T-helper 17 cell (primary cell): Measurements from ENCODE around the gene OR4P4. TPM values are rescaled to one million over a fixed set of nuclear protein-coding genes. Genes with fewer than 3 reads are reported as not detected.

Experiments used
- ATAC-seq: fragments of 150-1000 bp; cut with Tn5 transposase; 2 replicates; pipeline ENCODE4 v1.10.0; 2021; ENCODE audit warnings: mild to moderate bottlenecking, moderate library complexity
- DNase-seq, 3 donors: peaks; one replicate each; pipeline versions ENCODE4 v3.0.0 to v3.0.0-alpha.2; 2020 to 2021
- H3K9me3 ChIP-seq: one replicate; pipeline ENCODE4 v1.7.0; 2013; ENCODE audit warnings: low read length, mild to moderate bottlenecking; ENCODE audit not compliant: control insufficient read depth, poor library complexity, severe bottlenecking
- H3K27ac Mint-ChIP-seq: one replicate; pipeline ENCODE4 v1.8.0; 2022; ENCODE audit warnings: mild to moderate bottlenecking, moderate library complexity, mixed read lengths
- H3K27me3 Mint-ChIP-seq: one replicate; pipeline ENCODE4 v1.8.0; 2022; ENCODE audit warnings: mixed read lengths
- H3K36me3 Mint-ChIP-seq: one replicate; pipeline ENCODE4 v1.8.0; 2022; ENCODE audit warnings: low read depth, mixed read lengths
- H3K4me1 Mint-ChIP-seq: one replicate; pipeline ENCODE4 v1.8.0; 2022; ENCODE audit warnings: mild to moderate bottlenecking, mixed read lengths
- H3K4me3 Mint-ChIP-seq: one replicate; pipeline ENCODE4 v1.8.0; 2022; ENCODE audit warnings: mild to moderate bottlenecking, moderate library complexity, mixed read lengths
- total RNA-seq, 4 donors: library from RNA in 2 of 4; stranded (reverse) in 2 of 4; gene quantifications; one replicate each; pipeline ENCODE4 v1.2.3 and lab custom pipeline; 2022 to 2026

OR4P4 gene
- total RNA-seq (not detected), total RNA-seq (lab: John Stamatoyannopoulos, UW) (0 reads per million in 2 donors)

- no peaks in the 10 kb centered on the region for H3K27me3 Mint-ChIP-seq
- no peaks in the 10 kb centered on the region for H3K9me3 ChIP-seq
- ATAC-seq, result no peak
- H3K36me3 Mint-ChIP-seq, result no peaks in the 10 kb centered on the region
- H3K4me3 Mint-ChIP-seq, result no peak within 1 kb of the TSS
- no peaks in the 10 kb centered on the region for H3K4me1 Mint-ChIP-seq
- DNase-seq, result no peak
- no peak within 1 kb of the TSS for H3K27ac Mint-ChIP-seq
These were observed at the start of gene OR4P4 for GRCh38 chr11:55634813-55635212. OR4P4 (plus strand) TSS chr11:55635113.

GRCh38 chr11:55607545-55607944 lies 27.4 kb upstream of the OR4P4 start, which contains the start of gene OR4C11:
OR4C11 (minus strand) TSS chr11:55607645; CDS start chr11:55604373, 3,272 bp downstream.
- DNase-seq (no peak), ATAC-seq (no peak)
- Mint-ChIP-seq H3K27ac (no peak within 1 kb of the TSS), H3K27me3 (no peaks in the 10 kb centered on the region), H3K4me3 (no peak within 1 kb of the TSS), H3K4me1 (no peaks in the 10 kb centered on the region), H3K36me3 (no peaks in the 10 kb centered on the region)
- no peaks in the 10 kb centered on the region for H3K9me3 ChIP-seq

- no peak for DNase-seq
- H3K9me3 ChIP-seq, result no peaks in the 10 kb centered on the region
- Mint-ChIP-seq H3K4me3 (no peak overlapping the region), H3K36me3 (no peaks in the 10 kb centered on the region), H3K27me3 (no peaks in the 10 kb centered on the region), H3K4me1 (no peaks in the 10 kb centered on the region), H3K27ac (no peak overlapping the region)
- no peak for ATAC-seq
These were observed 10.4 kb upstream of the OR4P4 start for GRCh38 chr11:55624531-55624930.

- H3K27me3 Mint-ChIP-seq, result no peaks in the 10 kb centered on the region
- ATAC-seq, result no peak
- no peaks in the 10 kb centered on the region for H3K36me3 Mint-ChIP-seq
- no peaks in the 10 kb centered on the region for H3K4me1 Mint-ChIP-seq
- H3K4me3 Mint-ChIP-seq, result no peak within 1 kb of the TSS
- no peaks in the 10 kb centered on the region for H3K9me3 ChIP-seq
- DNase-seq, result no peak
- H3K27ac Mint-ChIP-seq, result no peak within 1 kb of the TSS
These were observed 13.1 kb downstream of the OR4P4 start, which contains the start of gene OR4S2 for GRCh38 chr11:55648027-55648426. OR4S2 (plus strand) TSS chr11:55648327; CDS start chr11:55650904, 2,577 bp downstream.

GRCh38 chr11:55652560-55652959 lies 17.6 kb downstream of the OR4P4 start:
- Mint-ChIP-seq H3K4me1 (no peaks in the 10 kb centered on the region), H3K4me3 (no peak overlapping the region), H3K27ac (no peak overlapping the region), H3K27me3 (no peaks in the 10 kb centered on the region), H3K36me3 (no peaks in the 10 kb centered on the region)
- no peaks in the 10 kb centered on the region for H3K9me3 ChIP-seq
- ATAC-seq, result no peak
- DNase-seq, result no peak

GRCh38 chr11:55655096-55655495 lies 20.2 kb downstream of the OR4P4 start:
- Mint-ChIP-seq H3K4me1 (no peaks in the 10 kb centered on the region), H3K27ac (no peak overlapping the region), H3K4me3 (no peak overlapping the region), H3K36me3 (no peaks in the 10 kb centered on the region), H3K27me3 (no peaks in the 10 kb centered on the region)
- no peak for DNase-seq
- no peak for ATAC-seq
- no peaks in the 10 kb centered on the region for H3K9me3 ChIP-seq

- Mint-ChIP-seq H3K27ac (no peak overlapping the region), H3K36me3 (no peaks in the 10 kb centered on the region), H3K4me1 (no peaks in the 10 kb centered on the region), H3K4me3 (no peak overlapping the region), H3K27me3 (no peaks in the 10 kb centered on the region)
- H3K9me3 ChIP-seq, result no peaks in the 10 kb centered on the region
- DNase-seq, result no peak
- ATAC-seq, result no peak
These were observed 23.2 kb downstream of the OR4P4 start for GRCh38 chr11:55658031-55658573.

GRCh38 chr11:55658608-55659007 lies 23.7 kb downstream of the OR4P4 start:
- Mint-ChIP-seq H3K36me3 (no peaks in the 10 kb centered on the region), H3K4me1 (no peaks in the 10 kb centered on the region), H3K4me3 (no peak overlapping the region), H3K27ac (no peak overlapping the region), H3K27me3 (no peaks in the 10 kb centered on the region)
- ATAC-seq (no peak), DNase-seq (no peak)
- no peaks in the 10 kb centered on the region for H3K9me3 ChIP-seq

GRCh38 chr11:55661901-55662300 lies 27.0 kb downstream of the OR4P4 start, which contains the start of gene OR4C6:
OR4C6 (plus strand) TSS chr11:55662201; CDS start chr11:55665167, 2,966 bp downstream.
- H3K4me3 Mint-ChIP-seq, result no peak within 1 kb of the TSS

GRCh38 chr11:55669376-55669775 lies 34.5 kb downstream of the OR4P4 start:
- no peaks in the 10 kb centered on the region for H3K9me3 ChIP-seq
- H3K36me3 Mint-ChIP-seq, result no peaks in the 10 kb centered on the region
- H3K27ac Mint-ChIP-seq, result no peak overlapping the region
- no peaks in the 10 kb centered on the region for H3K4me1 Mint-ChIP-seq
- H3K27me3 Mint-ChIP-seq, result no peaks in the 10 kb centered on the region
- no peak for ATAC-seq
- H3K4me3 Mint-ChIP-seq, result no peak overlapping the region
- DNase-seq, result no peak

More at GRCh38 chr11:55661901-55662300, 27.0 kb downstream of the OR4P4 start, which contains the start of gene OR4C6:
- Mint-ChIP-seq H3K4me1 (no peaks in the 10 kb centered on the region), H3K27me3 (no peaks in the 10 kb centered on the region), H3K27ac (no peak within 1 kb of the TSS), H3K36me3 (no peaks in the 10 kb centered on the region)
- H3K9me3 ChIP-seq, result no peaks in the 10 kb centered on the region
- ATAC-seq (no peak), DNase-seq (no peak)

GRCh38 chr11:55673860-55674259 lies 38.9 kb downstream of the OR4P4 start:
- H3K4me1 Mint-ChIP-seq, result no peaks in the 10 kb centered on the region
- no peaks in the 10 kb centered on the region for H3K27me3 Mint-ChIP-seq
- H3K4me3 Mint-ChIP-seq, result no peak overlapping the region
- DNase-seq (no peak), ATAC-seq (no peak)
- no peaks in the 10 kb centered on the region for H3K36me3 Mint-ChIP-seq
- H3K27ac Mint-ChIP-seq, result no peak overlapping the region
- peaks cover 2% of the 10 kb centered on the region for H3K9me3 ChIP-seq

Other genes starting within 250 kb of the OR4P4 start
- gene OR4C15, start 80.6 kb upstream of the OR4P4 start, total RNA-seq, result not detected
- not detected for gene OR4C16, start 63.0 kb upstream of the OR4P4 start, total RNA-seq
- not detected for gene OR4C11, start 27.5 kb upstream of the OR4P4 start, total RNA-seq
- gene OR4S2, start 13.2 kb downstream of the OR4P4 start, total RNA-seq, result not detected
- gene OR4C6, start 27.1 kb downstream of the OR4P4 start, total RNA-seq, result not detected
- not detected for gene OR5D13, start 138.3 kb downstream of the OR4P4 start, total RNA-seq
- not detected for gene OR5D14, start 160.4 kb downstream of the OR4P4 start, total RNA-seq
- gene OR5L1, start 176.3 kb downstream of the OR4P4 start, total RNA-seq, result not detected
- gene OR5D18, start 184.5 kb downstream of the OR4P4 start, total RNA-seq, result not detected
- not detected for gene OR5L2, start 192.1 kb downstream of the OR4P4 start, total RNA-seq
- gene OR5D16, start 203.6 kb downstream of the OR4P4 start, total RNA-seq, result not detected
- gene TRIM51, start 248.2 kb downstream of the OR4P4 start, total RNA-seq, result under 1 TPM in 1 of 2 donors, not detected in 1; 0.17 TPM